Neural cell (in vitro differentiated cells): ENCODE data around the gene LRRC8D. TPM values are rescaled to one million over a fixed set of nuclear protein-coding genes. Genes with fewer than 3 reads are reported as not detected.

ENCODE experiments used
- H2AFZ ChIP-seq: fragments of 200-600, 300-800 bp; sonication (generic), shearing (Covaris generic); 2 replicates; pipeline ENCODE4 v1.6.0; 2014; ENCODE audit warnings: low read depth, mild to moderate bottlenecking, antibody characterized with exemption, low read length, moderate library complexity
- H3F3A ChIP-seq: fragments of 200-600 bp; shearing (Covaris generic); 2 replicates; pipeline ENCODE4 v1.6.1; 2016; ENCODE audit warnings: mild to moderate bottlenecking, moderate library complexity, mixed read lengths, antibody characterized with exemption, low read length; ENCODE audit not compliant: insufficient read depth, poor library complexity, severe bottlenecking
- H3K27ac ChIP-seq: fragments of 200-600, 300-800 bp; sonication (generic), shearing (Covaris generic); 2 replicates; pipeline ENCODE4 v1.5.1; 2014; ENCODE audit warnings: mild to moderate bottlenecking, low read length, moderate library complexity
- H3K27me3 ChIP-seq: fragments of 300-800, 200-600 bp; sonication (generic), shearing (Covaris generic); 2 replicates; pipeline ENCODE4 v1.6.0; 2014; ENCODE audit warnings: mild to moderate bottlenecking, low read depth, low read length, moderate library complexity; ENCODE audit not compliant: insufficient read depth
- H3K36me3 ChIP-seq: fragments of 300-800, 200-600 bp; sonication (generic), shearing (Covaris generic); 2 replicates; pipeline ENCODE4 v1.5.1; 2014; ENCODE audit warnings: mild to moderate bottlenecking, antibody characterized with exemption, low read length, moderate library complexity; ENCODE audit not compliant: insufficient read depth
- H3K4me2 ChIP-seq: fragments of 300-800, 200-600 bp; sonication (generic), shearing (Covaris generic); 2 replicates; pipeline ENCODE4 v1.6.0; 2014; ENCODE audit warnings: mild to moderate bottlenecking, low read length
- H3K4me3 ChIP-seq: fragments of 300-800, 200-600 bp; sonication (generic), shearing (Covaris generic); 2 replicates; pipeline ENCODE4 v1.5.1; 2014; ENCODE audit warnings: mild to moderate bottlenecking, low read length, moderate library complexity
- H3K79me2 ChIP-seq: fragments of 200-600 bp; shearing (Covaris generic); replicated peaks from 2 replicates; pipeline ENCODE4 v1.6.0; 2014; ENCODE audit warnings: mild to moderate bottlenecking, low read length, moderate library complexity; ENCODE audit not compliant: insufficient read depth
- H3K9ac ChIP-seq: fragments of 300-800, 200-600 bp; sonication (generic), shearing (Covaris generic); 2 replicates; pipeline ENCODE4 v1.6.1; 2016; ENCODE audit warnings: mild to moderate bottlenecking, low read length, mixed read lengths
- H3K9me2 ChIP-seq: fragments of 200-600 bp; shearing (Covaris generic); 2 replicates; pipeline ENCODE4 v1.6.1; 2016; ENCODE audit warnings: mild to moderate bottlenecking, low read length, mixed read lengths; ENCODE audit not compliant: insufficient read depth
- H3K9me3 ChIP-seq: fragments of 200-600, 300-800 bp; sonication (generic), shearing (Covaris generic); 2 replicates; pipeline ENCODE4 v1.6.1; 2016; ENCODE audit warnings: mild to moderate bottlenecking, mixed run types, low read length, moderate library complexity, mixed read lengths
- H4K20me1 ChIP-seq: fragments of 200-600 bp; shearing (Covaris generic); 2 replicates; pipeline ENCODE4 v1.6.1; 2016; ENCODE audit warnings: mild to moderate bottlenecking, mixed run types; ENCODE audit not compliant: insufficient read depth
- EP300 ChIP-seq: fragments of 450-650 bp; conservative IDR thresholded peaks from 2 replicates; pipeline ENCODE4 v1.6.1; 2014; ENCODE audit warnings: antibody characterized with exemption, mild to moderate bottlenecking, moderate library complexity; ENCODE audit not compliant: poor library complexity, severe bottlenecking
- EZH2 ChIP-seq: fragments of 200-600, 300-800 bp; shearing (Covaris generic), sonication (generic); IDR thresholded peaks from 2 replicates; pipeline ENCODE4 v1.6.1; 2014; ENCODE audit warnings: antibody characterized with exemption, low read length, borderline replicate concordance, mild to moderate bottlenecking; ENCODE audit not compliant: insufficient read depth, poor library complexity, severe bottlenecking
- MXI1 ChIP-seq: fragments of 450-650 bp; conservative IDR thresholded peaks from 2 replicates; pipeline ENCODE4 v1.6.1; 2014; ENCODE audit warnings: antibody characterized with exemption, mild to moderate bottlenecking; ENCODE audit not compliant: poor library complexity, severe bottlenecking
- POLR2AphosphoS5 ChIP-seq: IDR thresholded peaks from 2 replicates; pipeline ENCODE4 v1.6.1; 2012
- RAD21 ChIP-seq: fragments of 450-650 bp; conservative IDR thresholded peaks from 2 replicates; pipeline ENCODE4 v1.6.1; 2014; ENCODE audit warnings: antibody characterized with exemption, mild to moderate bottlenecking, moderate library complexity
- SMC3 ChIP-seq: fragments of 450-650 bp; conservative IDR thresholded peaks from 2 replicates; pipeline ENCODE4 v1.6.1; 2014; ENCODE audit warnings: antibody characterized with exemption, mild to moderate bottlenecking, moderate library complexity; ENCODE audit not compliant: poor library complexity
- TAF1 ChIP-seq: IDR thresholded peaks from 2 replicates; pipeline ENCODE4 v1.6.1; 2012; ENCODE audit warnings: low read depth
- polyA plus RNA-seq: library from polyadenylated mRNA; depleted of rRNA; stranded (reverse); fragments of >200 nt; gene quantifications from 2 replicates; pipeline ENCODE4 v1.2.3, GENCODE V29; 2014
- TF ChIP-seq, protein P1 (sequence below): IDR thresholded peaks from 2 replicates; pipeline ENCODE4 v1.6.1; 2012; ENCODE audit warnings: borderline replicate concordance
- TF ChIP-seq, protein P2 (sequence below): fragments of 450-650 bp; IDR thresholded peaks from 2 replicates; pipeline ENCODE4 v1.5.1; 2014; ENCODE audit warnings: antibody characterized with exemption, mild to moderate bottlenecking, moderate library complexity; ENCODE audit not compliant: poor library complexity, severe bottlenecking

Gene LRRC8D
- polyA plus RNA-seq, 1 donor from 2014 or later = 43.7 TPM

DNA sequence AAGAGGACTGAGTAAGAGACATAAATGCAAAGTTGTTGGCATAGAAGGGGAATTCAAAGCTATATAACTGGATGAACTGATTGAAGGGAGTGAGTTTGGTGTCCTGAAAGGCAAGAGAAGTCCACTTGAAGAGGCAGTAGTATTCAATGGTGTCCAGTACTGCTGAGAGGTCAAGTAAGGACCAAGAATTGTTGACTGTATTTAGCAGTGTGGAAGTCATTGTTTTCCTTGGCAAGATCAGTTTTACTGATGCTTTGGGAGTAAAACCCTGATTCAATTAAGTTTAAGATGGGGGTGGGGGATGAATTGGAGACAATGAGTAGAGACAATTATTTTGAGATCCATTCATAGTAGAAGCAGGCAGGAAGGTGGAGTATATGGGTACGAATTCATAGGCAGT, 5.8 kb upstream of the LRRC8D start:
- Histone ChIP-seq H3K9me3 (no peaks in the 10 kb centered on the region), H3K79me2 (peaks cover 8% of the 10 kb centered on the region), H3F3A (no peaks in the 10 kb centered on the region), H3K9me2 (no peaks in the 10 kb centered on the region), H3K9ac (no peak overlapping the region), H3K4me3 (no peak overlapping the region), H3K27me3 (no peaks in the 10 kb centered on the region), H3K4me2 (no peak overlapping the region), H3K27ac (no peak overlapping the region), H3K36me3 (no peaks in the 10 kb centered on the region), H2AFZ (no peak overlapping the region), H4K20me1 (no peaks in the 10 kb centered on the region)
- TF ChIP-seq EP300 (no peak), EZH2 (no peak), SMC3 (no peak), TAF1 (no peak)
- TF ChIP-seq, protein P1, sequence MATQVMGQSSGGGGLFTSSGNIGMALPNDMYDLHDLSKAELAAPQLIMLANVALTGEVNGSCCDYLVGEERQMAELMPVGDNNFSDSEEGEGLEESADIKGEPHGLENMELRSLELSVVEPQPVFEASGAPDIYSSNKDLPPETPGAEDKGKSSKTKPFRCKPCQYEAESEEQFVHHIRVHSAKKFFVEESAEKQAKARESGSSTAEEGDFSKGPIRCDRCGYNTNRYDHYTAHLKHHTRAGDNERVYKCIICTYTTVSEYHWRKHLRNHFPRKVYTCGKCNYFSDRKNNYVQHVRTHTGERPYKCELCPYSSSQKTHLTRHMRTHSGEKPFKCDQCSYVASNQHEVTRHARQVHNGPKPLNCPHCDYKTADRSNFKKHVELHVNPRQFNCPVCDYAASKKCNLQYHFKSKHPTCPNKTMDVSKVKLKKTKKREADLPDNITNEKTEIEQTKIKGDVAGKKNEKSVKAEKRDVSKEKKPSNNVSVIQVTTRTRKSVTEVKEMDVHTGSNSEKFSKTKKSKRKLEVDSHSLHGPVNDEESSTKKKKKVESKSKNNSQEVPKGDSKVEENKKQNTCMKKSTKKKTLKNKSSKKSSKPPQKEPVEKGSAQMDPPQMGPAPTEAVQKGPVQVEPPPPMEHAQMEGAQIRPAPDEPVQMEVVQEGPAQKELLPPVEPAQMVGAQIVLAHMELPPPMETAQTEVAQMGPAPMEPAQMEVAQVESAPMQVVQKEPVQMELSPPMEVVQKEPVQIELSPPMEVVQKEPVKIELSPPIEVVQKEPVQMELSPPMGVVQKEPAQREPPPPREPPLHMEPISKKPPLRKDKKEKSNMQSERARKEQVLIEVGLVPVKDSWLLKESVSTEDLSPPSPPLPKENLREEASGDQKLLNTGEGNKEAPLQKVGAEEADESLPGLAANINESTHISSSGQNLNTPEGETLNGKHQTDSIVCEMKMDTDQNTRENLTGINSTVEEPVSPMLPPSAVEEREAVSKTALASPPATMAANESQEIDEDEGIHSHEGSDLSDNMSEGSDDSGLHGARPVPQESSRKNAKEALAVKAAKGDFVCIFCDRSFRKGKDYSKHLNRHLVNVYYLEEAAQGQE = no peak
- TF ChIP-seq, protein P2, sequence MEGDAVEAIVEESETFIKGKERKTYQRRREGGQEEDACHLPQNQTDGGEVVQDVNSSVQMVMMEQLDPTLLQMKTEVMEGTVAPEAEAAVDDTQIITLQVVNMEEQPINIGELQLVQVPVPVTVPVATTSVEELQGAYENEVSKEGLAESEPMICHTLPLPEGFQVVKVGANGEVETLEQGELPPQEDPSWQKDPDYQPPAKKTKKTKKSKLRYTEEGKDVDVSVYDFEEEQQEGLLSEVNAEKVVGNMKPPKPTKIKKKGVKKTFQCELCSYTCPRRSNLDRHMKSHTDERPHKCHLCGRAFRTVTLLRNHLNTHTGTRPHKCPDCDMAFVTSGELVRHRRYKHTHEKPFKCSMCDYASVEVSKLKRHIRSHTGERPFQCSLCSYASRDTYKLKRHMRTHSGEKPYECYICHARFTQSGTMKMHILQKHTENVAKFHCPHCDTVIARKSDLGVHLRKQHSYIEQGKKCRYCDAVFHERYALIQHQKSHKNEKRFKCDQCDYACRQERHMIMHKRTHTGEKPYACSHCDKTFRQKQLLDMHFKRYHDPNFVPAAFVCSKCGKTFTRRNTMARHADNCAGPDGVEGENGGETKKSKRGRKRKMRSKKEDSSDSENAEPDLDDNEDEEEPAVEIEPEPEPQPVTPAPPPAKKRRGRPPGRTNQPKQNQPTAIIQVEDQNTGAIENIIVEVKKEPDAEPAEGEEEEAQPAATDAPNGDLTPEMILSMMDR = no peak

DNA sequence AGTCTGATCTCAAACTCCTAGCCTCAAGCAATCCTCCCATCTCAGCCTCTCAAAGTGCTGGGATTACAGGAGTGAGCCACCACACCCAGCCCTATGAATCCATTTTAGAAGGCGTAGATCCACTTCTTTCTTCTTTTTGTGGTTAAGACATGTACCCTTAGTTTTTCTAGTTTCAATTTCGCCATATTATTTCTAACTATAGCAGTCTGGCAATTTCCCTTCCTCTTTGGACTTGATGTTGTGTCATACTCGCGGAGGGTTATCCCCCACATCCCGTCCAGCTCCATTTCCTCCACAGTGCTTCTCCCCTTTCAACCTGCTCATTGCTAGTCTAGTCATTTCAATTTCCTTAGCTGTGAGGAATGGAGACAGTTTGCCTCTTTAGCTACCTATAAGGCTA, 5.2 kb upstream of the LRRC8D start:
- H3K36me3 ChIP-seq = no peaks in the 10 kb centered on the region
- H3K9me3 ChIP-seq = no peaks in the 10 kb centered on the region
- no peak overlapping the region for H3K4me3 ChIP-seq
- H3K9me2 ChIP-seq = no peaks in the 10 kb centered on the region
- no peaks in the 10 kb centered on the region for H4K20me1 ChIP-seq
- peaks cover 8% of the 10 kb centered on the region for H3K79me2 ChIP-seq
- no peaks in the 10 kb centered on the region for H3F3A ChIP-seq
- no peak overlapping the region for H3K9ac ChIP-seq
- no peak overlapping the region for H3K4me2 ChIP-seq
- TF ChIP-seq POLR2AphosphoS5 (no peak), SMC3 (no peak), RAD21 (no peak), TAF1 (no peak), EZH2 (no peak), MXI1 (no peak), EP300 (no peak)
- TF ChIP-seq, protein P1 = no peak
- TF ChIP-seq, protein P2 = no peak
- H3K27ac ChIP-seq = no peak overlapping the region
- H2AFZ ChIP-seq = no peak overlapping the region
- no peaks in the 10 kb centered on the region for H3K27me3 ChIP-seq
